HepG2 (cell line): ENCODE measurements around the gene ISG20. TPM values are rescaled to one million over a fixed set of nuclear protein-coding genes. Genes with fewer than 3 reads are reported as not detected.

Experiments used
- TBX2 ChIP-seq: sonication (generic); formaldehyde crosslinking; IDR thresholded peaks from 2 replicates; pipeline ENCODE4 v1.5.0; 2020; ENCODE audit warnings: missing genetic modification reagents, mild to moderate bottlenecking, borderline replicate concordance
- ZNF253 ChIP-seq: sonication (generic); formaldehyde crosslinking; IDR thresholded peaks from 2 replicates; pipeline ENCODE4 v1.8.0; 2022; ENCODE audit warnings: mild to moderate bottlenecking, missing genetic modification reagents, borderline replicate concordance
- ZNF768 ChIP-seq: sonication (generic); formaldehyde crosslinking; IDR thresholded peaks from 2 replicates; pipeline ENCODE4 v1.4.0; 2020; ENCODE audit warnings: missing genetic modification reagents
- polyA plus RNA-seq, 8 experiments: library from polyadenylated mRNA; depleted of rRNA in 3 of 8; stranded (reverse) in 7 of 8; unstranded in 1 of 8; fragments of >200 nt; fragmentation: Illumina TruSeq in 4 of 8; extraction: Trizol in 4 of 8; gene quantifications; 2 replicates each; pipeline versions ENCODE4 v1.2.1 to v1.2.3, GENCODE V29; 2011 to 2016; ENCODE audit warnings: low read depth in 4 of 8, missing spikeins in 1 of 8, mixed read lengths in 1 of 8; ENCODE audit not compliant: insufficient read depth in 1 of 8
- total RNA-seq, 5 experiments: library from RNA; depleted of rRNA; stranded (reverse); fragments of >200 nt; fragmentation: Illumina TruSeq; extraction: Trizol; gene quantifications; 2 replicates each; pipeline ENCODE4 v1.2.3, GENCODE V29; 2016; ENCODE audit warnings: low read depth in 1 of 5
- TF ChIP-seq, protein P1 (sequence below): sonication (generic); formaldehyde crosslinking; IDR thresholded peaks from 2 replicates; pipeline ENCODE4 v1.8.1; 2023; ENCODE audit warnings: mild to moderate bottlenecking, moderate library complexity, missing genetic modification reagents
- TF ChIP-seq, protein P2 (sequence below): sonication (generic); formaldehyde crosslinking; IDR thresholded peaks from 2 replicates; pipeline ENCODE4 v1.4.0; 2020; ENCODE audit warnings: missing genetic modification reagents
- TF ChIP-seq, protein P3 (sequence below): IDR thresholded peaks from 2 replicates; pipeline ENCODE4 v1.6.1; 2016; ENCODE audit warnings: low read depth, borderline replicate concordance

ISG20 gene
- total and polyA plus RNA-seq, 2 of the 13 experiments (the other 11 are each of a cell fraction or from before 2014, with no cell fraction given) = 6.3 to 31.5 TPM

DNA sequence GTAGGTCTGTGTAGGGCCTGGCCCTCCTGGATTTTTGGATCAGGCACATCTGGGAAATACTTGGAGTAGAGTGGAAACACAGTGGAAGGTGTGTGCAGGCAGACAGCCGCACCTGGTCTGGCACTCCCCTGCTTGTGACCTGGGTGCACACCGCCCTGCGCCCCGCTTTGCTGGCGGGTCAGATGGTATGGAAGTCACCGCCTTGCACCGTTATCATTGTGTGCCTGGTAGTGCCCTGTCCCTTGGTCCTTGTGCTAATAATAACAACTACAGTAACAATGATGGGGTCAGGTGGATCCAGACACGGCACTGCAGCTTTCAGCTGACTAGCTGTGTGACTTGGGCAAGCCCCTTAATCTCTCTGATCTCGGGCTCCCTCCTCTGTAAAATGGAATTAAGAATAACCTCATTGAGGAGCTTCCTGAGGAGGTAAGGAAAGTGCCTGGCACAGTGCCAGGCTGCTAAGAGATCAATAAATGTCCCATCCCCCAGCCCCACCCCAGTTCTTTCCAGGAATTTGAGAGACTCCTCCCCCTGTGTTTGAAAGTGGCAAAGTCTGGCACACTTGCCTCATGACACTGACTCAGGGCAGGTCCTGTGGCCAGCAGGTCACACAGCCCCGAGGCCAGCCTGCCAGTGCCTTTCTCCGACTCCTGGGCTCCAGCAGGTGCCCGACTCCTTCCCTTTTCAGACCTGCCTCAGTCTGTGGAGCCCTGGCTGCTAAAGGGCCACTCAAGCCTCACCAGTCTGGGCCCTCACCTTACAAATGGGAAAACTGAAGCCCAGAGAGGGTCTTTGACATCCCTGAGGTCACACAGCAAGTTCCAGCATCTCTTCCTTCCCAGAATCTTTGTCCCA, 9.8 kb downstream of the ISG20 start (continued):
- TF ChIP-seq, protein P1, sequence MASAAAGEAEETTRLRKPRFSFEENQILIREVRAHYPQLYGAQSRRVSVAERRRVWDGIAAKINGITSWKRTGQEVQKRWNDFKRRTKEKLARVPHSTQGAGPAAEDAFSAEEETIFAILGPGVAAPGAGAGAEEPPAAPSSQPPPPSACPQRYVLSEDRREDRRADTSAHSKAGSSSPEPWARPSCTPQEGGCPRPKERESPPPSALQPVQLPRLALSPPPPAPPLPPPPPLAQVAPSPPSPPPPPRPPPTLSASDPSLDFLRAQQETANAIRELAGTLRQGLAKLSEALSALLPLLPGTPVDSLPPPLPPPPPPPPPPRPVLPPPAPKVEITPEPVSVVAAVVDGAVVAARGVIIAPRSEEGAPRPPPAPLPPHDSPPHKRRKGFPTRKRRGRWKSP (CRISPR knock-in tag) = no peak
- TF ChIP-seq, protein P2, sequence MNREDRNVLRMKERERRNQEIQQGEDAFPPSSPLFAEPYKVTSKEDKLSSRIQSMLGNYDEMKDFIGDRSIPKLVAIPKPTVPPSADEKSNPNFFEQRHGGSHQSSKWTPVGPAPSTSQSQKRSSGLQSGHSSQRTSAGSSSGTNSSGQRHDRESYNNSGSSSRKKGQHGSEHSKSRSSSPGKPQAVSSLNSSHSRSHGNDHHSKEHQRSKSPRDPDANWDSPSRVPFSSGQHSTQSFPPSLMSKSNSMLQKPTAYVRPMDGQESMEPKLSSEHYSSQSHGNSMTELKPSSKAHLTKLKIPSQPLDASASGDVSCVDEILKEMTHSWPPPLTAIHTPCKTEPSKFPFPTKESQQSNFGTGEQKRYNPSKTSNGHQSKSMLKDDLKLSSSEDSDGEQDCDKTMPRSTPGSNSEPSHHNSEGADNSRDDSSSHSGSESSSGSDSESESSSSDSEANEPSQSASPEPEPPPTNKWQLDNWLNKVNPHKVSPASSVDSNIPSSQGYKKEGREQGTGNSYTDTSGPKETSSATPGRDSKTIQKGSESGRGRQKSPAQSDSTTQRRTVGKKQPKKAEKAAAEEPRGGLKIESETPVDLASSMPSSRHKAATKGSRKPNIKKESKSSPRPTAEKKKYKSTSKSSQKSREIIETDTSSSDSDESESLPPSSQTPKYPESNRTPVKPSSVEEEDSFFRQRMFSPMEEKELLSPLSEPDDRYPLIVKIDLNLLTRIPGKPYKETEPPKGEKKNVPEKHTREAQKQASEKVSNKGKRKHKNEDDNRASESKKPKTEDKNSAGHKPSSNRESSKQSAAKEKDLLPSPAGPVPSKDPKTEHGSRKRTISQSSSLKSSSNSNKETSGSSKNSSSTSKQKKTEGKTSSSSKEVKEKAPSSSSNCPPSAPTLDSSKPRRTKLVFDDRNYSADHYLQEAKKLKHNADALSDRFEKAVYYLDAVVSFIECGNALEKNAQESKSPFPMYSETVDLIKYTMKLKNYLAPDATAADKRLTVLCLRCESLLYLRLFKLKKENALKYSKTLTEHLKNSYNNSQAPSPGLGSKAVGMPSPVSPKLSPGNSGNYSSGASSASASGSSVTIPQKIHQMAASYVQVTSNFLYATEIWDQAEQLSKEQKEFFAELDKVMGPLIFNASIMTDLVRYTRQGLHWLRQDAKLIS (CRISPR knock-in tag) = no peak
- TF ChIP-seq ZNF768 (CRISPR knock-in tag) = peak; percentile 93
- TF ChIP-seq, protein P3, sequence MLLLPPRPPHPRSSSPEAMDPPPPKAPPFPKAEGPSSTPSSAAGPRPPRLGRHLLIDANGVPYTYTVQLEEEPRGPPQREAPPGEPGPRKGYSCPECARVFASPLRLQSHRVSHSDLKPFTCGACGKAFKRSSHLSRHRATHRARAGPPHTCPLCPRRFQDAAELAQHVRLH = no peak
- no peak for TF ChIP-seq TBX2 (CRISPR knock-in tag)
- TF ChIP-seq ZNF253 (CRISPR knock-in tag) = no peak
